MM.1S (cell line): Measurements from ENCODE around the gene POLR2H.

Experiments used
- EZH2 ChIP-seq: fragments of 300-600 bp; sonication (generic); optimal IDR thresholded peaks from 2 replicates; pipeline ENCODE3; 2017; ENCODE audit warnings: low read depth, mild to moderate bottlenecking, antibody characterized with exemption, low read length, mixed read lengths
- EZH2phosphoT487 ChIP-seq: fragments of 300-600 bp; sonication (generic); IDR thresholded peaks from 2 replicates; pipeline ENCODE4 v1.6.1; 2018; ENCODE audit warnings: antibody characterized with exemption, low read length
- TF ChIP-seq, protein P1 (sequence below): fragments of 300-600 bp; sonication (generic); IDR thresholded peaks from 2 replicates; pipeline ENCODE4 v1.5.1; 2016; ENCODE audit warnings: antibody characterized with exemption, low read length, mixed read lengths

DNA sequence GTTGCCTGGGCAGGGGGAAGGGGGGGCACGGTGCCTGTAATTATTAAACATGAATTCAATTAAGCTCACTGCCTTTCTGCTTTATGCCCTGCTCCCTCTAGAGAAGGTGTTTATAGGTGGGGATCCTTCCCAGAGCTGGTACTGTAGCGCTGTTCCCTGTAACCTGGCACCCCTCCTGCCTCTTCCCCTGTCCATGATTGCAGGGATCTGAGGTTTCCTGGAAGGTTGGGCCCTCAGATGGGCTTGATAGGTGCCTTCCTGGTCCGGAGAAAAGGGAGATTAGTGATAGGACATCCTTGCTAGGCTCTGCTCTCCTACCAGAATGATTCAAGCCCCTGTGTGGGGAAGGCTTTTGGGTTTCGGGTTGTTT is 26.2 kb upstream of the POLR2H start:
- TF ChIP-seq, protein P1, sequence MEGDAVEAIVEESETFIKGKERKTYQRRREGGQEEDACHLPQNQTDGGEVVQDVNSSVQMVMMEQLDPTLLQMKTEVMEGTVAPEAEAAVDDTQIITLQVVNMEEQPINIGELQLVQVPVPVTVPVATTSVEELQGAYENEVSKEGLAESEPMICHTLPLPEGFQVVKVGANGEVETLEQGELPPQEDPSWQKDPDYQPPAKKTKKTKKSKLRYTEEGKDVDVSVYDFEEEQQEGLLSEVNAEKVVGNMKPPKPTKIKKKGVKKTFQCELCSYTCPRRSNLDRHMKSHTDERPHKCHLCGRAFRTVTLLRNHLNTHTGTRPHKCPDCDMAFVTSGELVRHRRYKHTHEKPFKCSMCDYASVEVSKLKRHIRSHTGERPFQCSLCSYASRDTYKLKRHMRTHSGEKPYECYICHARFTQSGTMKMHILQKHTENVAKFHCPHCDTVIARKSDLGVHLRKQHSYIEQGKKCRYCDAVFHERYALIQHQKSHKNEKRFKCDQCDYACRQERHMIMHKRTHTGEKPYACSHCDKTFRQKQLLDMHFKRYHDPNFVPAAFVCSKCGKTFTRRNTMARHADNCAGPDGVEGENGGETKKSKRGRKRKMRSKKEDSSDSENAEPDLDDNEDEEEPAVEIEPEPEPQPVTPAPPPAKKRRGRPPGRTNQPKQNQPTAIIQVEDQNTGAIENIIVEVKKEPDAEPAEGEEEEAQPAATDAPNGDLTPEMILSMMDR: no peak
- TF ChIP-seq EZH2 (no peak), EZH2phosphoT487 (no peak)
